Measurements from ENCODE around the gene ABCD2.

DNA sequence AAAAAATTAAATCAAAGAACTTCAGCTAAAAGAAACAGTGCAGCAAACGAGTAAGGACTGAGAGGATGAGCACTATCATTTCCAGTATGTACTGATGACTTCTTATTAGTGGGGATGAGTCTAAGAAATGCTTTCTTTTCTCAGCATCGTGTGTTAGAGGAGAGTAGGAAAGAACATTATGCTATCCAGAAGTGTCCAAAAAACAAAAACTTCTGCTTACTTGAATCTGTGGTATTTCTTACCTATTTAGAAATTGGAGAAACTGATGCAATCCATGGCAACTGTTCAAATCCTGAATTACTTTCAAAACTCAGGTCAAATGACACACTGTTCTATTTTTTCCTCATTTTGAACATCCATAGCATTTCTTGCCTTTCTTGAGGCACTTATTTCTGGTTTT lies 23.7 kb downstream of the ABCD2 start:
- TF ChIP-seq, protein P1, sequence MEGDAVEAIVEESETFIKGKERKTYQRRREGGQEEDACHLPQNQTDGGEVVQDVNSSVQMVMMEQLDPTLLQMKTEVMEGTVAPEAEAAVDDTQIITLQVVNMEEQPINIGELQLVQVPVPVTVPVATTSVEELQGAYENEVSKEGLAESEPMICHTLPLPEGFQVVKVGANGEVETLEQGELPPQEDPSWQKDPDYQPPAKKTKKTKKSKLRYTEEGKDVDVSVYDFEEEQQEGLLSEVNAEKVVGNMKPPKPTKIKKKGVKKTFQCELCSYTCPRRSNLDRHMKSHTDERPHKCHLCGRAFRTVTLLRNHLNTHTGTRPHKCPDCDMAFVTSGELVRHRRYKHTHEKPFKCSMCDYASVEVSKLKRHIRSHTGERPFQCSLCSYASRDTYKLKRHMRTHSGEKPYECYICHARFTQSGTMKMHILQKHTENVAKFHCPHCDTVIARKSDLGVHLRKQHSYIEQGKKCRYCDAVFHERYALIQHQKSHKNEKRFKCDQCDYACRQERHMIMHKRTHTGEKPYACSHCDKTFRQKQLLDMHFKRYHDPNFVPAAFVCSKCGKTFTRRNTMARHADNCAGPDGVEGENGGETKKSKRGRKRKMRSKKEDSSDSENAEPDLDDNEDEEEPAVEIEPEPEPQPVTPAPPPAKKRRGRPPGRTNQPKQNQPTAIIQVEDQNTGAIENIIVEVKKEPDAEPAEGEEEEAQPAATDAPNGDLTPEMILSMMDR (IDR thresholded peaks at IDR 0.05; ENCODE audit: insufficient read depth, low read depth, low read length) = no peak
- no peak for TF ChIP-seq EZH2 (IDR thresholded peaks at IDR 0.05; ENCODE audit: insufficient read depth, low read length)

All from astrocyte (in vitro differentiated cells and primary cell).